GM12875 (cell line): Measurements from ENCODE around the gene WWTR1.

Experiments
- H3K4me3 ChIP-seq: one replicate; pipeline ENCODE4 v1.5.1; 2011; ENCODE audit warnings: low read depth, low read length, control low read depth
- TF ChIP-seq, protein P1 (sequence below): IDR thresholded peaks from 2 replicates; pipeline ENCODE4 v1.5.1; 2011; ENCODE audit warnings: low read depth, mild to moderate bottlenecking, control low read depth, inconsistent platforms, low read length, moderate library complexity, borderline replicate concordance; ENCODE audit not compliant: insufficient read depth

Gene WWTR1

DNA sequence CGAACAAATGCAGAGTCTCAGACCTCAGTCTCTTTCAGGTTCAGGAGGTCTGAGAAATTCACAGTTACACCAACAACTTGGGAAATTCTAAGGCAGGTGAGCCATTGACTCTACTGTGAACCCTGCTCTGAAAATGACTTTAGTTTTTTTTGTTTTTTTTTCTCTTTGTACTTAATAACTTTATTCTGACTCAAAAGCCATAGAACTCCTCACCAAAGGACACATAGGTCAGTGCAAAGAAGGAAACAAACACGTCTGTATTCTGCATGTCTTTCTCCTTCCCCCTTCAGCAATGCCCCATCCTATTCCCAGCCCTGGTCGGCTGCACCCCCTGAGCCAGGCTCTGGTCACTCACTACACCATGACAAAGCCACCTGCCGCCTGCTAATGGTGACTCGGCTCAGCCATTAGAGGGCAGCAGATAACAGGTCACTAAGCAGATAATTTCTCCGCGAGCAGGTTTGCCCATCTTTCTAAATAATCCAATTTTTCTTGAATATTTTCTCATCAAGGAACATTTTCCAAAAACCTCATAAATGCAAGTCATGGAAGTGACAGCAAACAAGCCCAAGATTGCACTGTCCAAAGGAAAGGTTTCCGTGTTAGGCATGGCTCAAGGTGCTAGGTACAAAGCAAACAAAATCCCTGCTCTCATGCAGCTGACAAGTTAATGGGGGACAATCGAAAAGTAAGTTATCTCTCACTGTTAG is 145.6 kb downstream of the WWTR1 start:
- no peak overlapping the region for H3K4me3 ChIP-seq
- TF ChIP-seq, protein P1, sequence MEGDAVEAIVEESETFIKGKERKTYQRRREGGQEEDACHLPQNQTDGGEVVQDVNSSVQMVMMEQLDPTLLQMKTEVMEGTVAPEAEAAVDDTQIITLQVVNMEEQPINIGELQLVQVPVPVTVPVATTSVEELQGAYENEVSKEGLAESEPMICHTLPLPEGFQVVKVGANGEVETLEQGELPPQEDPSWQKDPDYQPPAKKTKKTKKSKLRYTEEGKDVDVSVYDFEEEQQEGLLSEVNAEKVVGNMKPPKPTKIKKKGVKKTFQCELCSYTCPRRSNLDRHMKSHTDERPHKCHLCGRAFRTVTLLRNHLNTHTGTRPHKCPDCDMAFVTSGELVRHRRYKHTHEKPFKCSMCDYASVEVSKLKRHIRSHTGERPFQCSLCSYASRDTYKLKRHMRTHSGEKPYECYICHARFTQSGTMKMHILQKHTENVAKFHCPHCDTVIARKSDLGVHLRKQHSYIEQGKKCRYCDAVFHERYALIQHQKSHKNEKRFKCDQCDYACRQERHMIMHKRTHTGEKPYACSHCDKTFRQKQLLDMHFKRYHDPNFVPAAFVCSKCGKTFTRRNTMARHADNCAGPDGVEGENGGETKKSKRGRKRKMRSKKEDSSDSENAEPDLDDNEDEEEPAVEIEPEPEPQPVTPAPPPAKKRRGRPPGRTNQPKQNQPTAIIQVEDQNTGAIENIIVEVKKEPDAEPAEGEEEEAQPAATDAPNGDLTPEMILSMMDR = peak; percentile 79; the same call in 1 of the 2 replicates

DNA sequence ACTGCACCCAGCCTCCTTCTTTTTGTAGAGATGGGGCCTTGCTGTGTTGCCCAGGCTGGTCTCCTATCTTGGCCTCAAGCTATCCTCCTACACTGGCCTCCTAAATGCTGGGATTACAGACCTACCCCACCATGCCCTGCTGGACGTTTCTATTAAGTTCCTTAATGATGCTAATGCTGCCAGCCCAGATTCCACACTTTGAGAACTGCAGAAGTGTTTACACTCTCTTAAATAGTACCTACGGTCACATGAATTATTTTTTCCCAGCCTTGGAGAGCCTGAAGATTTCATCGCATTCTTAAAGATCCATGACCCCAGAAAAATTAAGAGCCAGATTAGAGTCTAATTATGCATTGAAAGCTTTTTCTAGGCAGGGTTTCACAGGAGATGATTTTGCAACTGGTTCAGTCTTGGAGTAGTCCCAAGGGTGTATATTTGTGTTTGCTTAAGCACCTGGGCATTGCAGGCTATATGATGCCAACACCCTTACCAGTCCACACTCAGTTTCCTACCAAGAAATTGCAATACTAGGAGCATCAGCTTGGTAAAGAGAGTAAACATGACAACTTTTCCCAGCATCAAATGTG is 146.7 kb downstream of the WWTR1 start:
- TF ChIP-seq, protein P1 = no peak

DNA sequence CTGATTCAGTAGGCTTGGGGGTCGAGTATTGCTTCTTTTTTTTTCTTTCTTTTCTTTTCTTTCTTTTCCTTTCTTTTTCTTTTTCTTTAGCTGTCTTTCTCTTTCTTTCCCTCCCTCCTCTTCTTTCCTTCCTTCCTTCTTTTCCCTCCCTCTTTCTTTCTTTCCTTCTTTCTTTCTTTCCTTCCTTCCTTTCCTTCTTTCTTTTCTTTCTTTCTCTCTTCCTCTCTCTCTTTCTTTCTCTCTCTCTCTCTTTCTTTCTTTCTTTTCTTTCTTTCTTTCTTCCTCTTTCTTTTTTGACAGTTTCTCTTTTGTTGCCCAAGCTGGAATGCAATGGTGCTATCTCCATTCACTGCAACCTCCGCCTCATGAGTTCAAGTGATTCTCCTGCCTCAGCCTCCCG is 147.3 kb downstream of the WWTR1 start:
- TF ChIP-seq, protein P1 = no peak
- H3K4me3 ChIP-seq = no peak overlapping the region

More for the DNA sequence above, 146.7 kb downstream of the WWTR1 start:
- no peak overlapping the region for H3K4me3 ChIP-seq

DNA sequence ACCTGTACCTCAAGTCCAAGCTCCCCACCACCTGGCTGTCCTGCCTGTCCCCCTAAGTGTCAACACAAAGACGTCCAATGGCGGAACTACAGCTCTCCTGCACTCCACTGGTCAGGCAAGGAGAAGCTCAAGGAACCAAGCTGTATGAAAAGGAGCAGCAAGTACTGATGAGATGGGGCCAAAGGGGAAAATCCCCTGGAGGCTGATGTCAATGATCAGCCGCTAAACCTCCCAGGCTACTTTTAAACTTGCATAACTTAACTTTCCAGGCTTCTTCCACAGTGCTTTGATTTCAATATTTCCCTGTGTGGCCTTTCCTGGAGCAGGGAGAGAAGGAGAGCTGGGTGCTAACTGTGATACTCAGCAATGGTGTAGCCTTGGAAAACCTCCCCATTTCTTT is 148.3 kb downstream of the WWTR1 start:
- no peak overlapping the region for H3K4me3 ChIP-seq
- TF ChIP-seq, protein P1 = no peak

DNA sequence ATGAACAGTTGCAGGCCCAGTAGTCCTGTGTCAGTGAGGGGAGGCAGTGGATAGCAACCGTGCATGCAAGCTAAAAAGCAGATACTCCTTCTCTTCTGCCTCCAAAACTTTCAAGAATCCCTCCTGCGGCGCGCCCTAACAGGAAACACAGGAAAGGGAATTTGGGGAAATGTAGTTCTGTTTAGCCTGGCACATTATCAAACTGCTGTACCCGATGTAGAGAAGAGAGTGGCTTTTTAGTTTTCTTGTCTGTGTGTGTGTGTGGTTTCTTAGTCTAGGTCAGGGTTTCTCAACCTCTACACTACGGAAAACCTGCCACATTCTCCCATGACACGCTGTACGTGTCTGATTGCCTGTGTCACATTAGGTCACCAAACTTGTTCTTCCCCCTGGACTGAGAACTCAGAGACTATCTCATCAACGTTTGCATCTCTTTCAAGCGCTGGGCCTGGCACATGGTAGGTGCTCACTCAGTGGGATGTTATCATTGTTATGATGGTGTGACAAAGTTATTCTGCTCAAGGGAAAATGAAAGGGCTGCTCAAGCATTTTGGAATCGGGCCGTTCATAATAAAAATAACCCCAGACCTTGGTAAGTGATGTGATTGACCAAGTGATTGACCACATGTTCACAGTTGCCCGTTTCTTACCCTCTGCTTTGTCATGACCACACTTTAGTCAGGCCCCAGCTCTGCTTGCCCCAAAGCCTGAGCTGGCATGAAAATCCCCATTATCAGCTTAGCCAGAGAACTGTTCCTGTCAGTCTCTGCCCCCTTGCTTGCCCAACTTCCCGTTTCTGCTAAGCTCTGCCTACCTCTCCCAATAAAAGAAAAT is 150.1 kb downstream of the WWTR1 start:
- TF ChIP-seq, protein P1 = no peak
- no peak overlapping the region for H3K4me3 ChIP-seq

DNA sequence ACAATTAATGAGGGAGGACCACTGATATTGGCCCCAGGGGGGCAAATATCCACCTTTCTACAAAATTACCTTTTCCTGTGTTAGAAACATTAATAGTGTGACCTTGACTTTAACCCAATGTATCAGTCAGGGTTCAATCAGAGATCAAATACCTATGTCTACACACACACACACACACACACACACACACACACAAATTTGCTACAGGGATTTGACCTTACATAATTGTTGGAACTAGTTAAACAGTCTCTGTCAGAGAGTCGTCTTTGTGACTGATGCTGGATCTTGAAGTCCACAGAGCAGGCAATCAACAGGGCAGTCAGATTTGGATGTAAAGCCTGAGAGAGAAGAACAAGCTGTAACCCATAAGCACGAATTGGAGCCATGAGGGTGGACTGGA is 150.9 kb downstream of the WWTR1 start:
- H3K4me3 ChIP-seq = no peak overlapping the region
- TF ChIP-seq, protein P1 = no peak
